ENCODE data around the gene CHST11. TPM values are rescaled to one million over a fixed set of nuclear protein-coding genes. Genes with fewer than 3 reads are reported as not detected.

The CHST11 gene
- polyA plus RNA-seq, 1 donor (not counting 4 experiments of a cell fraction or from before 2014, with no cell fraction given), result 11.9 TPM

GRCh38 chr12:104630230-104630670, 173.5 kb downstream of the CHST11 start:
- Histone ChIP-seq H2AFZ (ENCODE audit: control insufficient read depth, low read length) (no peak overlapping the region), H3K4me3 (ENCODE audit: control insufficient read depth in 2 of 3, extremely low read depth in 1 of 3, insufficient read depth in 2 of 3, low read depth in 1 of 3, low read length in 3 of 3) (no peak overlapping the region), H3K79me2 (ENCODE audit: control insufficient read depth, insufficient read depth, low read length) (no peaks in the 10 kb centered on the region), H3K9ac (ENCODE audit: control insufficient read depth, extremely low read depth, insufficient read depth, low read length) (no peak overlapping the region), H3K9me3 (ENCODE audit: control insufficient read depth, low read depth, low read length) (no peaks in the 10 kb centered on the region), H4K20me1 (ENCODE audit: control insufficient read depth, extremely low read depth, insufficient read depth, low read length) (no peaks in the 10 kb centered on the region), H3K4me1 (ENCODE audit: control insufficient read depth, extremely low read depth, insufficient read depth, low read length) (no peaks in the 10 kb centered on the region), H3K27ac (ENCODE audit: control insufficient read depth, insufficient read depth, low read length) (no peak overlapping the region), H3K4me2 (ENCODE audit: control insufficient read depth, extremely low read depth, insufficient read depth, low read depth, low read length) (no peak overlapping the region), H3K9me1 (ENCODE audit: control insufficient read depth, extremely low read depth, insufficient read depth, low read length) (no peaks in the 10 kb centered on the region), H3K27me3 (ENCODE audit: control insufficient read depth, extremely low read depth, insufficient read depth, low read length) (no peaks in the 10 kb centered on the region), H3K36me3 (ENCODE audit: control insufficient read depth in 2 of 2, extremely low read depth in 1 of 2, insufficient read depth in 2 of 2, low read length in 2 of 2) (no peaks in the 10 kb centered on the region)
- no peak for TF ChIP-seq EZH2 (IDR thresholded peaks at IDR 0.05; ENCODE audit: low read length)
- no peak for TF ChIP-seq CTCF (optimal IDR thresholded peaks at IDR 0.05 in 1 of 3, IDR thresholded peaks at IDR 0.05 in 1 of 3, conservative IDR thresholded peaks at IDR 0.05 in 1 of 3; ENCODE audit: extremely low read depth in 1 of 3, insufficient read depth in 2 of 3, low read length in 3 of 3)
- dilution Hi-C loops (cut with MboI; ENCODE audit: extremely low pct_ligation_motif_present, low sequenced_read_pairs), result no loop called here
- no peak for DNase-seq (ENCODE audit: low read depth, low spot score)
- no peak for FAIRE-seq

- no peaks in the 10 kb centered on the region for H3K36me3 ChIP-seq (ENCODE audit: control insufficient read depth in 2 of 2, extremely low read depth in 1 of 2, insufficient read depth in 2 of 2, low read length in 2 of 2)
- H3K9me3 ChIP-seq (ENCODE audit: control insufficient read depth, low read depth, low read length), result no peaks in the 10 kb centered on the region
- no peak overlapping the region for H3K4me2 ChIP-seq (ENCODE audit: control insufficient read depth, extremely low read depth, insufficient read depth, low read depth, low read length)
- no peaks in the 10 kb centered on the region for H4K20me1 ChIP-seq (ENCODE audit: control insufficient read depth, extremely low read depth, insufficient read depth, low read length)
- H3K9ac ChIP-seq (ENCODE audit: control insufficient read depth, extremely low read depth, insufficient read depth, low read length), result no peak overlapping the region
- H3K27me3 ChIP-seq (ENCODE audit: control insufficient read depth, extremely low read depth, insufficient read depth, low read length), result no peaks in the 10 kb centered on the region
- H2AFZ ChIP-seq (ENCODE audit: control insufficient read depth, low read length), result no peak overlapping the region
- no peak overlapping the region for H3K27ac ChIP-seq (ENCODE audit: control insufficient read depth, insufficient read depth, low read length)
- no peak overlapping the region for H3K4me3 ChIP-seq (ENCODE audit: control insufficient read depth in 2 of 3, extremely low read depth in 1 of 3, insufficient read depth in 2 of 3, low read depth in 1 of 3, low read length in 3 of 3)
- no peaks in the 10 kb centered on the region for H3K4me1 ChIP-seq (ENCODE audit: control insufficient read depth, extremely low read depth, insufficient read depth, low read length)
- no peak for DNase-seq (ENCODE audit: low read depth, low spot score)
- H3K9me1 ChIP-seq (ENCODE audit: control insufficient read depth, extremely low read depth, insufficient read depth, low read length), result no peaks in the 10 kb centered on the region
- FAIRE-seq, result no peak
- no peaks in the 10 kb centered on the region for H3K79me2 ChIP-seq (ENCODE audit: control insufficient read depth, insufficient read depth, low read length)
- no peak for TF ChIP-seq EZH2 (IDR thresholded peaks at IDR 0.05; ENCODE audit: low read length)
- no peak for TF ChIP-seq CTCF (optimal IDR thresholded peaks at IDR 0.05 in 1 of 3, IDR thresholded peaks at IDR 0.05 in 1 of 3, conservative IDR thresholded peaks at IDR 0.05 in 1 of 3; ENCODE audit: extremely low read depth in 1 of 3, insufficient read depth in 2 of 3, low read length in 3 of 3)
- dilution Hi-C loops (cut with MboI; ENCODE audit: extremely low pct_ligation_motif_present, low sequenced_read_pairs), result no loop called here
Observed at GRCh38 chr12:104631867-104632266, 175.1 kb downstream of the CHST11 start.
